ENCODE results near the gene TBC1D9. TPM values are rescaled to one million over a fixed set of nuclear protein-coding genes. Genes with fewer than 3 reads are reported as not detected.

TBC1D9 gene
- total and polyA plus RNA-seq, 8 donors, result 4.9 to 38.2 (median 12.2) TPM

DNA sequence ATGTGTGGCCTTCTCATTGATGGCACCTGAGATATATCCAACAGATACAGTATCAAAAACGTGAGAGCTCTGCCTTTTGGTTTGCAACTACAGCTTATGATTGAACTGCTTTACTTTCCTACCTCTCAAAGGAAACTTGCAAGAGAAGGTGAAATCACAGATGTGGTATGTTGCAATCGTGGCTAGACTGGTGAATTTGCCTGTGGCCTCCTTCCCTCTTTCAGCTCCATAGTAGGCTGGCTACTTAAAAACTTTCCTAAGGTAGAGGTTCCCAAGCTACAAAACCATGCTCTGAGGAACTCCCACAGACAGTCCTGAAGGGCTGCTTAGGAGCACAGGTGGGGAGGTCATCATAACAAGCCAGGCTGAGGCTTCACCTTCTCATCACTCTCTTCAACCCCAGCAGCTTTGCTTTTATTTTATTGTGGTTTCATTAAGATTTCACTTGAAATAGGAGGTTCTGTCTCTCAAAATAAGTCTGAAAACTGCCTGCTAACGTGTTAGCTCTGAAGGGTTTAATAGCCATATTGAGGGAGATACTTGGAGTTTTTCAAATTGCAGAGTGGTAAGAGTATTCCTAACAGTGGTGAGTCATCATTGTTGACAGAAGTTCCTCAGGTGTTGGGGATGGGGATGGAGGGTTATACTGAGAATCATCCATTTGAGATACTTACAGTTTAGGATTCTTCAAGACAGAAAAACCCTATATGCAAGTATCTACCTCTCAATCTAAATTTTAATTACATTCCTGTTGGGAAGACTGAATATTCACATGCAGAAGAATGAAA, 93.9 kb downstream of the TBC1D9 start:
- Histone ChIP-seq H3K36me3 (peaks cover 19 to 70% (median 61%) of the 10 kb centered on the region in 4 donors), H3K27ac (no peak overlapping the region), H3K27me3 (no peaks in the 10 kb centered on the region), H3K9me3 (no peaks in the 10 kb centered on the region), H3K4me1 (no peaks in the 10 kb centered on the region), H3K4me3 (no peak overlapping the region)
- intact Hi-C loops (cut with DNase I; ENCODE audit: low total_unique reads), result no loop called here
- no peak for DNase-seq
- TF ChIP-seq, protein P1, sequence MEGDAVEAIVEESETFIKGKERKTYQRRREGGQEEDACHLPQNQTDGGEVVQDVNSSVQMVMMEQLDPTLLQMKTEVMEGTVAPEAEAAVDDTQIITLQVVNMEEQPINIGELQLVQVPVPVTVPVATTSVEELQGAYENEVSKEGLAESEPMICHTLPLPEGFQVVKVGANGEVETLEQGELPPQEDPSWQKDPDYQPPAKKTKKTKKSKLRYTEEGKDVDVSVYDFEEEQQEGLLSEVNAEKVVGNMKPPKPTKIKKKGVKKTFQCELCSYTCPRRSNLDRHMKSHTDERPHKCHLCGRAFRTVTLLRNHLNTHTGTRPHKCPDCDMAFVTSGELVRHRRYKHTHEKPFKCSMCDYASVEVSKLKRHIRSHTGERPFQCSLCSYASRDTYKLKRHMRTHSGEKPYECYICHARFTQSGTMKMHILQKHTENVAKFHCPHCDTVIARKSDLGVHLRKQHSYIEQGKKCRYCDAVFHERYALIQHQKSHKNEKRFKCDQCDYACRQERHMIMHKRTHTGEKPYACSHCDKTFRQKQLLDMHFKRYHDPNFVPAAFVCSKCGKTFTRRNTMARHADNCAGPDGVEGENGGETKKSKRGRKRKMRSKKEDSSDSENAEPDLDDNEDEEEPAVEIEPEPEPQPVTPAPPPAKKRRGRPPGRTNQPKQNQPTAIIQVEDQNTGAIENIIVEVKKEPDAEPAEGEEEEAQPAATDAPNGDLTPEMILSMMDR (IDR thresholded peaks at IDR 0.05), result no peak
- TF ChIP-seq EP300 (IDR thresholded peaks at IDR 0.05), result no peak
- no peak for TF ChIP-seq POLR2A (IDR thresholded peaks at IDR 0.05)
- TF ChIP-seq POLR2AphosphoS5 (IDR thresholded peaks at IDR 0.05), result no peak
- WGBS, 5 donors, result 70 to 84% (median 73%) methylated on average over 3 of the region's 3 CpGs

DNA sequence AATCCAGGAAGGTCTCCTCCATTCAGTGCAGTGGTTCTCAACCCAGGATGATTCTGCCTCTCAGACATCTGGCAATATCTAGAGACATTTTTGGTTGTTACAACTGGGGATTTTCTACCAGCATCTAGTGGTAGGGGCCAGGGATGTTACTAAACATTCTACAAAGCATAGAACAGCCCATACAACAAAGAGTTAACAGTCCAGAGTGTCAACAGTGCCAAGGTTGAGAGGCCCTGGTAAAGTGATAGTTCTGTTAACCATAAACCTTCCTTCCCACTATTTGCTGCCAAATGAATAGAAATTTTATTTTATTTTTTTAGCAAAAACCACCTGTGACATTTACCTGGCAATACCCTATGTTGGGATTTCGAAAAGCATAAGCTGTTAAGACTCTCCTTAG, 94.6 kb downstream of the TBC1D9 start:
- Histone ChIP-seq H3K36me3 (peaks cover 15 to 72% (median 61%) of the 10 kb centered on the region in 4 donors), H3K4me1 (no peaks in the 10 kb centered on the region), H3K9me3 (no peaks in the 10 kb centered on the region), H3K27me3 (no peaks in the 10 kb centered on the region), H3K4me3 (no peak overlapping the region), H3K27ac (no peak overlapping the region)
- DNase-seq, result no peak
- intact Hi-C loops (cut with DNase I; ENCODE audit: low total_unique reads), result no loop called here
- TF ChIP-seq, protein P1 (IDR thresholded peaks at IDR 0.05), result no peak
- no peak for TF ChIP-seq EP300 (IDR thresholded peaks at IDR 0.05)
- WGBS, 5 donors, result 84 to 91% (median 88%) methylated on average over 1 of the region's 1 CpG

DNA sequence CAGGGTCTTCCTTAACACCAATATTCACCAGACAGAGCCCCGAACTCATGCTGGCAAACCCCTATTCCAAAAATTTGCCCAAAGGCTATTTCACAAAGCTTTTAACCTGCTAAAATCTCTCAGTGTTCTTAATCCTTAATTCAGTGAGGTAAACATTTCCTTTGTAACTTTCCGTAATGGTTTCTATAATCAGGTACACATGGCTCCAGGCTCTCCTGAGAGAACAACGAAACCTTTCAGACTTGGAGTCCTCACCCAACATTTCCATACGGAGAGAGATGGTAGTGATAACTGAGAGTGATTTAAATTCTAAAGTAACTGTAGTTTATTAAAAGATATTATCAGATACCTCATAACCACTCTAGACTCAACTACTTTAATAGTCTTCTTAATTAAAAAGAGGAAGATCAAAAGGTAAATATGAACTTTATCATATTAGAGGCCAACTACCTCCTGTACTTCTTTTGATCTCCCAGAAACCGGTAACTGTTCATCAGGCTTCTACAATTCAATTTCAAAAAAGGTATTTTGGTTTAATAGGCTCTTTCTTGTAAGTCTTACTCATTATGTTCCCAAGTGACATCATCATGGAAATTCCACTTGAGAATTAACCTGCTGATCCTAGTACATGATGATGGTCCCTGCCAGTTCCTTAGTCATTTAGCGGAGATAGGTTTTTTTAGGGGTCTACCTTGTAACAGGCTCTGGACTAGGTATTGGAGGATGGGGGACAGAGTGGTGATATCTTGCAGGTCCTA, 96.1 kb downstream of the TBC1D9 start:
- Histone ChIP-seq H3K27ac (no peak overlapping the region), H3K27me3 (no peaks in the 10 kb centered on the region), H3K9me3 (no peaks in the 10 kb centered on the region), H3K36me3 (peaks cover 15 to 83% (median 70%) of the 10 kb centered on the region in 4 donors), H3K4me1 (no peaks in the 10 kb centered on the region), H3K4me3 (no peak overlapping the region)
- DNase-seq, result no peak
- intact Hi-C loops (cut with DNase I; ENCODE audit: low total_unique reads), result no loop called here
- 86 to 90% (median 88%) methylated on average over 6 of the region's 6 CpGs for WGBS, 5 donors
- no peak for TF ChIP-seq POLR2AphosphoS5 (IDR thresholded peaks at IDR 0.05)

DNA sequence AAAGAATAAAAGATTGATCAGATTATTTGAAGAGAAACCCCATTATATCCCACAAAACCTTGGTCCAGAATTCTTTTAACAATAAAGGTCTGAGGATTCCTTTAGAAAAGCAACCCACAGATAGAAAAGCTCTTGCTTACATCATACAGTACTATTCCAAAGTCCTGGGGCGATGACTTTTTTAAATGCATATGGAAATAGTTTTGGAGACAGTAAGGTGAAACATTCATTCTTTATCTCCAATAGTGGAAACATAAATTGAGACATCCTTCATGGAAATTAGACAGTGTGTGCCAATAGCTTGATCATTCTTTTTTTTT, 101.7 kb downstream of the TBC1D9 start:
- DNase-seq, result no peak
- 92 to 100% (median 97%) methylated on average over 1 of the region's 1 CpG for WGBS, 5 donors
- peaks cover 16 to 79% (median 64%) of the 10 kb centered on the region in 4 donors for H3K36me3 ChIP-seq
- H3K4me3 ChIP-seq, result no peak overlapping the region
- no peaks in the 10 kb centered on the region for H3K27me3 ChIP-seq
- H3K4me1 ChIP-seq, result no peaks in the 10 kb centered on the region
- H3K9me3 ChIP-seq, result no peaks in the 10 kb centered on the region
- intact Hi-C loops (cut with DNase I; ENCODE audit: low total_unique reads), result no loop called here
- H3K27ac ChIP-seq, result no peak overlapping the region
- TF ChIP-seq EP300 (IDR thresholded peaks at IDR 0.05), result no peak
- no peak for TF ChIP-seq POLR2A (IDR thresholded peaks at IDR 0.05)
- TF ChIP-seq POLR2AphosphoS5 (IDR thresholded peaks at IDR 0.05), result no peak
- TF ChIP-seq, protein P1 (IDR thresholded peaks at IDR 0.05), result no peak
